Right atrium auricular region (tissue), 2 donors: ENCODE data around the gene PTCHD4. TPM values are rescaled to one million over a fixed set of nuclear protein-coding genes. Genes with fewer than 3 reads are reported as not detected.

Experiments used
- DNase-seq: peaks from one replicate; pipeline ENCODE4 v3.0.0-alpha.2; 2019; ENCODE audit warnings: low spot score
- H3K27ac ChIP-seq, 2 donors: fragments of 200-600 bp; sonication (generic); 1 replicate in 1 of 2; 2 replicates in 1 of 2; pipeline ENCODE4 v1.5.1; 2016 to 2019
- H3K27me3 ChIP-seq, 2 donors: fragments of 200-600 bp; sonication (generic); one replicate each; pipeline versions ENCODE4 v1.5.1 to v1.6.0; 2017 to 2019
- H3K36me3 ChIP-seq: fragments of 200-600 bp; sonication (generic); one replicate; pipeline ENCODE4 v1.5.1; 2016
- H3K4me1 ChIP-seq, 2 donors: fragments of 200-600 bp; sonication (generic); one replicate each; pipeline versions ENCODE4 v1.5.1 to v1.6.0; 2017 to 2019
- H3K4me3 ChIP-seq, 2 donors: fragments of 200-600 bp; sonication (generic); 1 replicate in 1 of 2; 2 replicates in 1 of 2; pipeline ENCODE4 v1.5.1; 2017 to 2019; ENCODE audit warnings: mild to moderate bottlenecking in 1 of 2, moderate library complexity in 1 of 2
- H3K9me3 ChIP-seq, 2 donors: fragments of 200-600 bp; sonication (generic); one replicate each; pipeline ENCODE4 v1.5.1; 2019
- CTCF ChIP-seq, 2 donors: fragments of 200-600 bp; sonication (generic); IDR thresholded peaks; one replicate each; pipeline ENCODE4 v1.5.1; 2019; ENCODE audit warnings: antibody characterized with exemption in 2 of 2
- total RNA-seq, 2 donors: library from RNA; depleted of rRNA; stranded (reverse); fragments of >200 nt; gene quantifications; one replicate each; pipeline ENCODE4 v1.1.0, GENCODE V29; 2016

Gene PTCHD4
- total RNA-seq, result 1 to 10 TPM in 1 of 2 donors, under 1 TPM in 1; 0.51 to 1.0 TPM

- Histone ChIP-seq H3K4me3 (peak within 1 kb of the TSS in 1 of 2 donors; percentile 33), H3K4me1 (no peaks in the 10 kb centered on the region), H3K36me3 (no peaks in the 10 kb centered on the region), H3K27me3 (no peaks in the 10 kb centered on the region), H3K9me3 (no peaks in the 10 kb centered on the region), H3K27ac (no peak within 1 kb of the TSS)
- no peak for TF ChIP-seq CTCF (IDR thresholded peaks at IDR 0.05)
- DNase-seq, result no peak
Measured at GRCh38 chr6:48111143-48111506, at the start of gene PTCHD4. TSS of gene PTCHD4 (minus strand) at chr6:48111197. CDS start at chr6:48068957, 42,240 bp downstream.

DNA sequence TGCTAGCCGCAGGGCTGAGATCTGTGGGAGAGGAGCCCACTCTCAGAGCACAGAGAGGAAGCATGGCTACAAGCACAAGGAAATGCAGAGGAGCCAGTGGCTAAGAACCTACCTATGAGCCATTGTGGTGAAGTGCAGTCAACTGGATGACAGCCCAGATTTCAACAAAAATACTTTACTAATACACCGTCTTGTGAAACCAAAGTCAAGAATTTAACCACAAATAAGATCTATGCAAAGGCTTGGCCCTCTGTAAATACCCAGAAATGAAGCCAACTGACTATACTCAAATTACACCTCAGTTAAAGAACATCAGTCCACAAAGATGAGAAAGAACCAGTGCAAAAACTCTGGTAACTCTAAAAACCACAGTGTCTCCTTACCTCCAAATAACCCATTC lies 40.1 kb upstream of the PTCHD4 start:
- H3K4me3 ChIP-seq, result no peak overlapping the region
- TF ChIP-seq CTCF (IDR thresholded peaks at IDR 0.05), result no peak
- H3K36me3 ChIP-seq, result no peaks in the 10 kb centered on the region
- DNase-seq, result no peak
- H3K9me3 ChIP-seq, result peaks cover 0 to 18% of the 10 kb centered on the region in 2 donors
- no peaks in the 10 kb centered on the region for H3K27me3 ChIP-seq
- H3K27ac ChIP-seq, result no peak overlapping the region
- no peaks in the 10 kb centered on the region for H3K4me1 ChIP-seq

DNA sequence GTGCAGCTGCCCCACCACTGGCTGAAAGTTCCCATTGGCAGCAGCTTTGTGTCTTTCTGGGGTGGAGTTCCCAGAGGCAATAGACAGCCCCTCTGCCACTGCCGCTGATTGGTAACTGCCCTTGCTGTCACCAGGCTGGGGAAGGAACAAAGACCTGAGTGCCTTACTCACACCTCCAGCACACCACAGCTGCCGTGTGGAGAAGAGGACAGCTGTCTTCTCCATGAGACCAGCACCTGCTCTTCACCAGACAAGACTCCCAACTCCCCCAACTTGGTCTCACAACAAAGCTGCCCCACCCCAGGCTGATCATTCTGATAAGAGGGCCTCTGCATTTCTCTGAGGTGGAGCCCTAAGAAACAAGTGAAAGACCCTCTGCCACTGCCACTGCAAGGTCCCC lies 39.7 kb upstream of the PTCHD4 start:
- no peak for TF ChIP-seq CTCF (IDR thresholded peaks at IDR 0.05)

DNA sequence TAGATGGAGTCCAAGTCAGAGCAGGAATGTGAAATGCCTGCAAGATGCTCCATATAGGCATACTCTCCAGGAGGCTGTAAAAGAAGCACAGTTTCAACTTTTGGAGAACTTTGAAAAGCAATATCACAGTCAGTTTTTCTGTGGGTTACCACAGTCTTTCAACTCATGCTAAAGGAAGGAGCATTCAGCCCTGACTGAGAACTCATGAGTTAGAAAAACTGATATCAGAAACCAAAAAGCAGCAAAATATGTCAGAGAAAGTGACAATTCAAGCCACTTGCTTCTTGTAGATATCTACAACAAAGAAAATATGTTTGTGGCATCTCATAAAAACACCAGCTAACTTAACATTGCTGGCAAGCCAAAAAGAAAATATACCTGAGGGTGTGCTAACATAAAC lies 36.1 kb upstream of the PTCHD4 start:
- no peaks in the 10 kb centered on the region for H3K4me1 ChIP-seq
- peaks cover 0 to 4% of the 10 kb centered on the region in 2 donors for H3K9me3 ChIP-seq
- H3K36me3 ChIP-seq, result no peaks in the 10 kb centered on the region
- H3K4me3 ChIP-seq, result no peak overlapping the region
- no peak for DNase-seq
- H3K27ac ChIP-seq, result no peak overlapping the region
- TF ChIP-seq CTCF (IDR thresholded peaks at IDR 0.05), result no peak
- no peaks in the 10 kb centered on the region for H3K27me3 ChIP-seq

More for the DNA sequence above, 39.7 kb upstream of the PTCHD4 start:
- Histone ChIP-seq H3K4me3 (no peak overlapping the region), H3K9me3 (peaks cover 0 to 18% of the 10 kb centered on the region in 2 donors), H3K4me1 (no peaks in the 10 kb centered on the region), H3K36me3 (no peaks in the 10 kb centered on the region), H3K27ac (no peak overlapping the region), H3K27me3 (no peaks in the 10 kb centered on the region)
- no peak for DNase-seq

GRCh38 chr6:48144021-48144420 lies 33.0 kb upstream of the PTCHD4 start:
- no peak for DNase-seq
- Histone ChIP-seq H3K27me3 (no peaks in the 10 kb centered on the region), H3K4me3 (no peak overlapping the region), H3K4me1 (no peaks in the 10 kb centered on the region), H3K27ac (no peak overlapping the region), H3K36me3 (no peaks in the 10 kb centered on the region), H3K9me3 (no peaks in the 10 kb centered on the region)
- TF ChIP-seq CTCF (IDR thresholded peaks at IDR 0.05), result no peak

DNA sequence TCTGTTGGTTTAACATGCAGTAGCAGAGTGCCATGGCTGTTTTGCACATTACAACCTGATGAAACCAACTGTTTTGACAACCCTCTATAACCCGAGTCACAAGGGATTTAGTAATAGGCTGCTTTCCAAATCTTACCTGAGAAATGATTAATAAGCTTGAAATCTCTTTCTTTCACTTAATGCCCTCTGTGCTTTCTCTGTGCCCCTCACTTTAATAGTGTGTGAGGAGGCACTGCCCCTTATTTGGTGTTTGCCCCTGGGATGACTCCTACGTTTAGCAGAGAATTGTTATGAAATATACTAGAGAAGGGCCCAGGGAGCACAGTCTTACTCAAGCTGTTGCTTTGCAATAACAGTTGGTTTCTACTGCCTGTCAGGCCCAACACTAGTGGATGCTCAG lies 31.0 kb upstream of the PTCHD4 start:
- H3K27ac ChIP-seq, result no peak overlapping the region
- no peak overlapping the region for H3K4me3 ChIP-seq
- no peaks in the 10 kb centered on the region for H3K9me3 ChIP-seq
- no peaks in the 10 kb centered on the region for H3K4me1 ChIP-seq
- DNase-seq, result no peak
- no peaks in the 10 kb centered on the region for H3K36me3 ChIP-seq
- no peak for TF ChIP-seq CTCF (IDR thresholded peaks at IDR 0.05)
- no peaks in the 10 kb centered on the region for H3K27me3 ChIP-seq
